HG03378 (cell line): ENCODE results near the gene PDGFB.

Experiments
- ATAC-seq: cut with Tn5 transposase; IDR thresholded peaks from one replicate; pipeline ENCODE4 v1.9.1; 2021; ENCODE audit warnings: mild to moderate bottlenecking, moderate library complexity; ENCODE audit not compliant: unreplicated experiment

Gene PDGFB

GRCh38 chr22:39241794-39242594 is 2.8 kb downstream of the PDGFB start:
- no peak for ATAC-seq

- ATAC-seq: no peak
Observed at GRCh38 chr22:39240831-39241793, 3.7 kb downstream of the PDGFB start.

GRCh38 chr22:39239561-39240423 is 5.0 kb downstream of the PDGFB start:
- no peak for ATAC-seq

- ATAC-seq: no peak
Observed at GRCh38 chr22:39238966-39239505, 5.7 kb downstream of the PDGFB start.

- no peak for ATAC-seq
Observed at GRCh38 chr22:39238561-39238960, 6.2 kb downstream of the PDGFB start.

- ATAC-seq: no peak
Observed at GRCh38 chr22:39238101-39238466, 6.7 kb downstream of the PDGFB start.

GRCh38 chr22:39237318-39238100 is 7.3 kb downstream of the PDGFB start:
- no peak for ATAC-seq

DNA sequence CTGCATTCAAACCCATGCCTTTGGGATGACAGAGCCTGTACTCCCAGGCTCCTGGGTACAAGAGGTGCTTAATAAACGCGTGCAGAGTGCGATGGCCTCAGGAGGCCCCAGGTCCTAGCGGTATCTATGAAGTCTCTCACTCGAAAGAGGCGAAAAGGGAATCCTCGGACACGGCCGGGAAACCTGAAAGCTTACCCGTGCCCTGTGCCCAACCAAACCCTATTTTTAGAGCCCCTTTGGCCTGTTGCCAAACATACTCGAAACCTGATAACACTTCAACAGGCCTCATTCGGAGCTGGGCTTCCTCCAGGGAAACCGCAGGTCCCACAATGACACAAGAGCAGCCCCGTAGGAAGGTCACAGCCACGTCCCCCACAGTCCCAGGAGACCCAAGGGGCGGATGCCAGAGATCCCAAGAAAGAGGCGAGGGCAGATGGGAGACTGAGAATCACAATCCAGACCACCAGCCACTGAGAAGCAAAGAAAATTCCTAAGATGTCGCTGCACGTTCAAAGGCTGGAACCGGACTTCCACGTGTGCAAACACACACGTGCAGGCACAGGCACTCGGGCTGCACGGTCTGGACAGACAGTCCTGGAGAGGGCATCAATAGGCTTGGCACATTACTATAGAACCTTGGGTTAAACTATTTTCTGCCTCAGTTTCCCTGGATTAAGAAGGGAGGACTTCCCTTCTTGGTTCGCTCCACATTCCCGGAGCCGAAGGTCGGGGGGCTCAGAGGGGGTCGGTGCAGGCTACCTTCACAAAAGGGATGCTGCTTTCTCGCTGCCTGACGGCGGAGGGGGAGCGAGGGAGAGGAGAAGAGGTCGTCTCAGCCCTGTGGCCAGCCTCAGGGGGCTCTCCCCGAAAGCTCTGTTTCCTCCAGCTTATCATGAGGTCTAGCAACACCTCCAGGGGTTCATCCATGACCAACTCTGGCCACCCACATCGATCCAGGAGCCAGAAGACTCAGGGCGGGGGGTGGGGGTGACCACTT is 8.2 kb downstream of the PDGFB start:
- no peak for ATAC-seq

GRCh38 chr22:39234867-39235687 is 9.7 kb downstream of the PDGFB start:
- ATAC-seq: no peak

DNA sequence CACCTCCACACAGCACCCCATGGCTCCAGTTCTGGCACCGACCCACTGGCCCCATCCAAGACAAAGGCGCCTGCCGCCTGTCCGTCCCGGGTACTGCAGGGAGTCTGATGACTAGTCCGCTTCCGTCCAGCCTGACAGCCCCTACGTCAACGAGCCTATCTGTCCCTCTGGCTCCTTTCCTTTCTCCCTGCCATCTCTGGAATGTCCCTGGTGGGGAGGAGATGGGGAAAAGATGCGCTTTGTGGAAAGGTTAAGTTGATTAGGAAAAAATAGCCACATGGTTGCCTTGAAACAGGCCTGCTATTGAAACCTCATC is 10.4 kb downstream of the PDGFB start:
- ATAC-seq: no peak

DNA sequence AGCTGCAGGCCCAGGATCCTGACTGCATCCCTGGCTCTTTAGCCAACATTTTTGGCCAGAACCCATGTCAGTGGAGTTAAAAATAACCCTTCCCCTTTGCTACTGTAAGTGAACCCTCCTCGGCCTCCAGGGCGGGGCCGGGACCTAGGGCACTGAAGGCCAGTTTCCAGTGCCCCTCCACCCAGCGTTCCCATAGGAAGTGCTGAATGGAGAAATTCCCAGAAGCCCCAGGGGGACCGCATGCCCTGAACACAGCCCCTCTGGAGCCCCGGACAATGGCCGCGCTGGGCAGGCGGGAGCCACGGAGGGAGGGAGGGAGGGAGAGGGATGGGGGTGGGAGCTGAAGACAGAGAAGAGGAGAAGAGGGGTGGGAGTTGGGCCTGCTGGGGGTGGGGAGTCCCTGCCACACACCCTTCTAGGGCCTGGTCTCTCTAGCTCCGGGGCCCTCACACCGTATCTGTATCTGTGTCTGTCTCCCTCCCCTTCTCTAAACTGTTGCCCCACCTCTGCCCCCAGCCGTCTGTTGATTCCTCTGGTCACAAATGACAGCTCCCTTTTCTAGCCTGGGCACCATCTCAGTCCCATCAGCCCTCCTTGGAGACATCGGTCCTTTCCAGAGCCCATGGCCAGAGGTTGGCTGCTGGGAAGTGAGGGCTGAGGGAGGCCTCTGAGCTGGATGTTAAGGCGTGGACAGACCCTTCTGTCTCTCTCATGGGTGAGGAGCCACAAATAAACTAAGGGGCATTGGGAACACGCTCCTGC is 10.9 kb downstream of the PDGFB start:
- no peak for ATAC-seq

DNA sequence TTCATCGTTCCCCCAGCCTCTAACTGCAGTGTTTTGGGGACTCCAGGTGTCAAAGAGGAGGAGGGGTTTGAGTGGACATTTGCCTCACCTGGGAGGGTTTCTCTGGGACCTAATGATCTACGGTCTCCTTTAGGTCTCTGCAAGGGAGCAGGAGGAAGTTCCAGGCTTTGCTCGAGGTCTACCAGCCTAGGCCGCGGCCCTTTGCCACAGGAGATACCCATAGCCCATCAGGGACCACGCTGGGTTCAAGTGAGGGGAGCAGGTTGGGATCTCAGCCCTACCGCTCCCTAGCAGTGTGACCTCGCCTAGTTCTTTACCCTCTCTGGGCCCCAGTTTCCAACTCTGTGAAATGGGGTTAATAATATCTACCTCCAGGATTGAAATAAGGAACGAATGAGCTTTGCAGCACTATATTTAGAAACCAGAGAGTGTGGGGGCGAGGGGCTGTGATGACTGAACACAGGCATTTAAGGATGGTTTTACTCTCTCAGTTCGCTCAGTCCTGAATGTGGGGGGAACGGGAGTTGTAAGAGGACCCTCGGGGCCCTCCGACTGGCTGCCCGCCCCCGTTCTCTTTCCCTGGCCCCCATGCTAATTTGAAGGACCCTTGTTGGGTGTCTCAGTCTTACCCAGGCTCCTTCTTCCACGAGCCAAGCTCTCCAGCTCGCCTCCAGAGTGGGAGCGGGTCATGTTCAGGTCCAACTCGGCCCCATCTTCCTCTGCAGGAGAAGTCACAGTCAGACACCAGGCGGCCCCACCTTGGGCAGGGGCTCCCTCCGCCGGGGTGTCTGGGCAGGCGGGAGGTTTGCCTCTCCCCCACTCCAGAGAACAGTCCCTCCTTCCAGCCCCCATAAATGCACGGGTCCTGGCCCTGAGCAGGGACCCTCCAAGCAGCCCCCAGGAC is 11.7 kb downstream of the PDGFB start:
- no peak for ATAC-seq

- ATAC-seq: no peak
Observed at GRCh38 chr22:39232246-39232645, 12.5 kb downstream of the PDGFB start.

GRCh38 chr22:39231197-39231950 is 13.4 kb downstream of the PDGFB start:
- ATAC-seq: no peak
